GM21423 (cell line): ENCODE data around the gene ULK4.
"Not testable (repeated sequence)": the region's sequence is repeated elsewhere in the genome, so short reads cannot be mapped to it uniquely, and the experiment has no call there.

ENCODE experiments used
- ATAC-seq: cut with Tn5 transposase; IDR thresholded peaks from one replicate; pipeline ENCODE4 v1.9.1; 2021; ENCODE audit warnings: mild to moderate bottlenecking, moderate library complexity; ENCODE audit not compliant: unreplicated experiment

ULK4 gene

GRCh38 chr3:41456162-41456561 lies 505.7 kb downstream of the ULK4 start:
- ATAC-seq = no peak

- not testable (repeated sequence) for ATAC-seq
Measured at GRCh38 chr3:41453618-41454017, 508.3 kb downstream of the ULK4 start.

GRCh38 chr3:41450416-41451231 lies 511.3 kb downstream of the ULK4 start:
- ATAC-seq = no peak

GRCh38 chr3:41448396-41448795 lies 513.5 kb downstream of the ULK4 start:
- ATAC-seq = no peak

GRCh38 chr3:41447701-41448100 lies 514.2 kb downstream of the ULK4 start:
- ATAC-seq = no peak

GRCh38 chr3:41446316-41446715 lies 515.6 kb downstream of the ULK4 start:
- ATAC-seq = not testable (repeated sequence)

GRCh38 chr3:41441568-41441967 lies 520.3 kb downstream of the ULK4 start:
- ATAC-seq = no peak

GRCh38 chr3:41441139-41441538 lies 520.8 kb downstream of the ULK4 start:
- no peak for ATAC-seq

GRCh38 chr3:41436983-41437382 lies 524.9 kb downstream of the ULK4 start:
- no peak for ATAC-seq

- ATAC-seq = no peak
Measured at GRCh38 chr3:41434781-41435180, 527.1 kb downstream of the ULK4 start.

- no peak for ATAC-seq
Measured at GRCh38 chr3:41431386-41431785, 530.5 kb downstream of the ULK4 start.

- ATAC-seq = no peak
Measured at GRCh38 chr3:41430886-41431285, 531.0 kb downstream of the ULK4 start.

- ATAC-seq = no peak
Measured at GRCh38 chr3:41430391-41430790, 531.5 kb downstream of the ULK4 start.

- no peak for ATAC-seq
Measured at GRCh38 chr3:41426485-41426884, 535.4 kb downstream of the ULK4 start.

GRCh38 chr3:41424543-41425300 lies 537.2 kb downstream of the ULK4 start:
- ATAC-seq = no peak

GRCh38 chr3:41419809-41420208 lies 542.1 kb downstream of the ULK4 start:
- no peak for ATAC-seq

GRCh38 chr3:41418961-41419691 lies 542.8 kb downstream of the ULK4 start:
- no peak for ATAC-seq

GRCh38 chr3:41417574-41417973 lies 544.3 kb downstream of the ULK4 start:
- ATAC-seq = no peak

- ATAC-seq = no peak
Measured at GRCh38 chr3:41411065-41411464, 550.8 kb downstream of the ULK4 start.

- no peak for ATAC-seq
Measured at GRCh38 chr3:41405466-41405865, 556.4 kb downstream of the ULK4 start.

- no peak for ATAC-seq
Measured at GRCh38 chr3:41404582-41404981, 557.3 kb downstream of the ULK4 start.

GRCh38 chr3:41394896-41395295 lies 567.0 kb downstream of the ULK4 start:
- ATAC-seq = no peak
